ENCODE data around the gene ANTXR1. TPM values are rescaled to one million over a fixed set of nuclear protein-coding genes. Genes with fewer than 3 reads are reported as not detected.

Gene ANTXR1
- total and polyA plus RNA-seq, 2 of the 8 experiments (the other 6 are each of a cell fraction or from before 2014, with no cell fraction given): 15.8 to 44.3 TPM

DNA sequence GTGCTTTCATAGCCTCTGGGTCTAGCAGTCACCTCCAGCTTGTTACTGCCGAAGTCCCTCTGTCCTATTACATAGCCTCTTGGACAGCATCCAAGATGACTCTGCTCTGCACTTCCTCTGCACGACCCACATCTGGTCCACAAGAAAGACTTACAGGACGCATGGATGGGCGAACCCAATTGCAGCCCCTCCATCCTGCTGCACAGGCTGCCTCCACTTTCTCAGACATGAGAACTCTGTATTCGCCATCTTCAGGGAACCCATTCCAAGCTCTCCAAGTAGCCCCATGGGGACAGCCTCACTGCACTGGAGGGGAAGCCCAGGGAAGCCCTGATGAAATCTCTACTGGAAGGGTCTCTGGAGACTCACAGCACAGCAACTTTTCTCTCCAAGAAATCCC is 201.9 kb downstream of the ANTXR1 start (continued):
- no peak for TF ChIP-seq RXRA (IDR thresholded peaks at IDR 0.05; ENCODE audit: insufficient read depth, low read depth, low read length)
- TF ChIP-seq EGR1 (IDR thresholded peaks at IDR 0.05; ENCODE audit: borderline replicate concordance, low read depth, low read length): no peak
- TF ChIP-seq SRF (IDR thresholded peaks at IDR 0.05; ENCODE audit: low read depth, low read length): no peak

All from H1 (cell line).